Measurements from ENCODE around the gene SUSD4. TPM values are rescaled to one million over a fixed set of nuclear protein-coding genes. Genes with fewer than 3 reads are reported as not detected.

Gene SUSD4
- total and polyA plus RNA-seq, 10 of the 15 experiments (the other 5 are each of a cell fraction or from before 2014, with no cell fraction given): 0.13 to 1.1 (median 0.26) TPM; not detected in 3

- Histone ChIP-seq H3K27ac (ENCODE audit: control insufficient read depth, insufficient read depth) (no peak overlapping the region), H3K9me3 (replicated peaks; ENCODE audit: control insufficient read depth, insufficient read depth, low read length) (no peaks in the 10 kb centered on the region), H3K9ac (ENCODE audit: control insufficient read depth, insufficient read depth, low read length) (no peak overlapping the region), H3K36me3 (ENCODE audit: control insufficient read depth in 2 of 2, insufficient read depth in 2 of 2, low read length in 1 of 2) (no peaks in the 10 kb centered on the region), H3K27me3 (replicated peaks in 1 of 2; ENCODE audit: control insufficient read depth in 2 of 2, insufficient read depth in 2 of 2, low read length in 1 of 2) (no peaks in the 10 kb centered on the region; a peak in 2 of 4 replicates), H3K4me1 (ENCODE audit: control insufficient read depth, insufficient read depth, low read length) (no peaks in the 10 kb centered on the region), H3K4me2 (ENCODE audit: control insufficient read depth, insufficient read depth) (no peak overlapping the region), H4K20me1 (ENCODE audit: control insufficient read depth, insufficient read depth) (no peaks in the 10 kb centered on the region), H2AFZ (ENCODE audit: control insufficient read depth, low read depth, low read length) (no peak overlapping the region), H3K4me3 (no peak overlapping the region), H3K79me2 (ENCODE audit: control insufficient read depth, insufficient read depth, low read length) (no peaks in the 10 kb centered on the region)
- BruUV-seq (replicated peaks): no TSS peak
- RAD21 ChIA-PET (ENCODE audit: unreplicated experiment): interaction anchor here (0.8 to 1.7 kb wide), 5 partner anchors 14 to 93 kb away, joined by 3 to 4 read pairs (median 3); partner anchors contain the start of gene TLR5
- SMC1A ChIA-PET (ENCODE audit: uncharacterized antibody, unreplicated experiment): interaction anchor here (0.7 to 1.7 kb wide), 8 partner anchors 11 to 49 kb away, joined by 3 to 7 read pairs (median 4); no protein-coding TSS in a partner anchor
- in situ Hi-C loops (cut with MboI) (no loop called here), intact Hi-C loops (cut with micrococcal nuclease; ENCODE audit: unreplicated experiment) (no loop called here)
- TF ChIP-seq CHD2 (IDR thresholded peaks at IDR 0.05; ENCODE audit: borderline replicate concordance, low read depth, low read length) (no peak), RELA (IDR thresholded peaks at IDR 0.05; ENCODE audit: borderline replicate concordance, partially characterized antibody) (no peak), BRCA1 (IDR thresholded peaks at IDR 0.05; ENCODE audit: low read depth, low read length) (no peak), CBX5 (IDR thresholded peaks at IDR 0.05; ENCODE audit: low read depth) (no peak), RBBP5 (conservative IDR thresholded peaks at IDR 0.05) (no peak), BHLHE40 (IDR thresholded peaks at IDR 0.05; ENCODE audit: borderline replicate concordance in 1 of 2, low read depth in 2 of 2, low read length in 1 of 2) (no peak), RB1 (IDR thresholded peaks at IDR 0.05; ENCODE audit: borderline replicate concordance) (no peak), PAX8 (IDR thresholded peaks at IDR 0.05) (no peak), NR2C1 (IDR thresholded peaks at IDR 0.05) (no peak), SREBF2 (IDR thresholded peaks at IDR 0.05; ENCODE audit: low read length) (no peak), STAT1 (conservative IDR thresholded peaks at IDR 0.05) (no peak), ZBTB33 (IDR thresholded peaks at IDR 0.05) (no peak)
- 0% methylated on average over 3 of the region's 3 CpGs for WGBS (ENCODE audit: insufficient coverage, insufficient replicate concordance, low lambda C conversion rate, missing lambda C conversion rate)
- FAIRE-seq (no peak), ATAC-seq (peak; percentile 5; the same call in 2 of the 3 replicates), DNase-seq (ENCODE audit: low read depth, low spot score) (no peak)
- POLR2A ChIA-PET: interaction anchor here (1.0 kb wide), 1 partner anchor 29 kb away, joined by 3 read pairs; no protein-coding TSS in a partner anchor
- CTCF ChIA-PET: interaction anchor here (0.6 to 6.2 kb wide), 5 partner anchors 11 to 98 kb away, joined by 3 to 43 read pairs (median 3); no protein-coding TSS in a partner anchor
These were observed 134.2 kb downstream of the SUSD4 start for GRCh38 chr1:223229756-223230155.

Measured in GM12878 (cell line).